SW480 (cell line): ENCODE measurements around the gene SLC2A5.
"Not testable (repeated sequence)": the region's sequence is repeated elsewhere in the genome, so short reads cannot be mapped to it uniquely, and the experiment has no call there.

Source experiments
- DNase-seq: peaks from one replicate; pipeline ENCODE4 v3.0.0-alpha.2; 2016; ENCODE audit warnings: low spot score

The SLC2A5 gene, protein sequence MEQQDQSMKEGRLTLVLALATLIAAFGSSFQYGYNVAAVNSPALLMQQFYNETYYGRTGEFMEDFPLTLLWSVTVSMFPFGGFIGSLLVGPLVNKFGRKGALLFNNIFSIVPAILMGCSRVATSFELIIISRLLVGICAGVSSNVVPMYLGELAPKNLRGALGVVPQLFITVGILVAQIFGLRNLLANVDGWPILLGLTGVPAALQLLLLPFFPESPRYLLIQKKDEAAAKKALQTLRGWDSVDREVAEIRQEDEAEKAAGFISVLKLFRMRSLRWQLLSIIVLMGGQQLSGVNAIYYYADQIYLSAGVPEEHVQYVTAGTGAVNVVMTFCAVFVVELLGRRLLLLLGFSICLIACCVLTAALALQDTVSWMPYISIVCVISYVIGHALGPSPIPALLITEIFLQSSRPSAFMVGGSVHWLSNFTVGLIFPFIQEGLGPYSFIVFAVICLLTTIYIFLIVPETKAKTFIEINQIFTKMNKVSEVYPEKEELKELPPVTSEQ

GRCh38 chr1:9069326-9070100 is at the start of gene SLC2A5:
Gene SLC2A5, minus strand, starts transcription at chr1:9069635. Its CDS starts 99 bp downstream, at chr1:9069536.
- no peak for DNase-seq

- no peak for DNase-seq
Observed at GRCh38 chr1:9118186-9118585, 48.8 kb upstream of the SLC2A5 start.

- no peak for DNase-seq
Observed at GRCh38 chr1:9115351-9116205, 46.1 kb upstream of the SLC2A5 start.

DNA sequence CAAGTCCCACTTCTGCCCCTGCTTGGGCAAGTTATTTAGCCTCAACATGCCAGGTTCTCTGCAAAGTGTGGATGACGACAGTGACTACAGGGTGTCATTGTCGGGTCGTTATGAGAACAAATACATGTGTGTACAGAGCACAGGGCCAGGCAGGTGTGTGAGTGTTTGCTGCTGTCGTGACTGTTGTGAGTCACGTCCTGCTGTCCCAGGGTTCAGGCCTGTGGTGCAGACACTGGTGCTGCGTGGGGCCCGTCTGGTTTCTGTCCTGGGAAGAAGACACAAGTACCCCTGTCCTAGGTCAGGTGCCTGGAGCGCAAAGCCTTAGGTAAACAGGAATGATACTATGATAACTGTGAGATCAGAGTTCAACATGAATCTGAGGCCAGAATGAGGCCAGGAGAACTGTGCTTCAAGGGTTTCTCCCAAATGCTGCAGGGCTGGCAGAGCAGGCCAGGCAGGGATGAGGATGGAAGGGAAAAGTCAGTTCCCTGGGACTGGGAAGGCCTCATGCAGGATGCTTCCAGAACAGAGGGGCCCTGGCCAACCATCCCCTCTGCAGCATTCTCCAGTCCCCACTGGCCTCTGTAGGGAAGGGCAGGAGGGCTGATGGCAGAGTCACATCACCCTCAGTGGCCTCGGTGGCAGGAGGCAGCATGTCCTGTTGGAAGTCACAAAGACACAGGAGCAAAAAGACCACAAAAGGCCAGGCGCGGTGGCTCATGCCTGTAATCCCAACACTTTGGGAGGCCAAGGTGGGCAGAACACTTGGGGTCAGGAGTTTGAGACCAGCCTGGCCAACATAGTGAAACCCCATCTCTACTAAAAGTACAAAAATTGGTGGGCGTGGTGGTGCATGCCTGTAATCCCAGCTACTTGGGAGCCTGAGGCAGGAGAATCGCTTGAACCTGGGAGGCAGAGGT is 43.8 kb upstream of the SLC2A5 start:
- peak; percentile 61 for DNase-seq

DNA sequence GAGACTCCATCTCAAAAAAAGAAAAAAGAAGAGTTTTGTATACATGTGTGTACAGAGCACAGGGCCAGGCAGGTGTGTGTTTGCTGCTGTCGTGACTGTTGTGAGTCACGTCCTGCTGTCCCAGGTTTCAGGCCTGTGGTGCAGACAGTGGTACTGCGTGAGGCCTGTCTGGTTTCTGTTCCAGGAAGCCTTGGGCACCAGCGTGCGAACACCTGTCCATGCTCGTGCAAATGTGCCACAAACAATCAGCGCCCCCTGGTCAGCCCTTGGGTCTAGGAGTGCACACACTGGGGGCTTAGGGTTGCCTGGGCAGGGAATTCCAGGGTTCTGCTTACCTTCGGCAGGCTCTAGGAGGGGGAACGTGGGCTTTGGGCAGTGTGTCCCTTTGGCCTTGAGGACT is 42.5 kb upstream of the SLC2A5 start:
- DNase-seq = no peak

GRCh38 chr1:9111357-9111691 is 41.9 kb upstream of the SLC2A5 start:
- no peak for DNase-seq

DNA sequence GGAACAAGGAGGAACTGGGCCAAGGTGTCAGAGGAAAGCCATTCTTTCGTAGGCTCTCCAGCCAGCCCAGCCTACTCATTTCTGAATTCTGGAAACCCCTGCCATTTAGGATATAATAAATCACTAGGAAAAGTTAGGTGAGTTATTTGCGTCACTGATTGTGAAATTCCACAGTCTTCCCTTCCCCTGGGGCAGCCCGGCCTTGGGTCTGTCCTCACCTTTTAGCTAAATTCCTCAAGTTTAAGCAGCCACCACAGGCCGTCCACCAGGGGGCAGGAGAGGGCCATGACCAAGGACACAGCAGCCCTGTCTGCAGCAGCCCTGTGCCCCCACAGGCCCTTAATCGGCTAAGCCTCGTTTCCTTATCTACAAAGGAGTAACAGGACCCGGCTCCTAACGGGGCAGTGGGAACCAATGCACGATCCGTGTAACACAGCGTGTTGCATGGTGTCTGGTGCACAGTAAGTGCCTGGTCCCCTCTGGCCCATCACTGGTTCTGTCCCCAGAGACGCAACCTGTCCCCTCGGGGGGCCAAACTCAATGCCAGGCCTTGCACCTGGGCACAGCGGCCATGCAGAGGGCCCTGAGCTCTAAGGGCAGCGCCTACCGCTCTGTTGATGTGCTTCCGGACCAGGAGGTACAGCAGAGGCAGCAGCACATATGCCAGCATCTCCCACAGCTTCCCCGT is 41.4 kb upstream of the SLC2A5 start:
- DNase-seq = peak; percentile 75

- no peak for DNase-seq
Observed at GRCh38 chr1:9108056-9108665, 38.7 kb upstream of the SLC2A5 start.

- no peak for DNase-seq
Observed at GRCh38 chr1:9107136-9107535, 37.7 kb upstream of the SLC2A5 start.

GRCh38 chr1:9106286-9106685 is 36.9 kb upstream of the SLC2A5 start:
- DNase-seq = no peak

GRCh38 chr1:9105336-9105867 is 36.0 kb upstream of the SLC2A5 start:
- no peak for DNase-seq

GRCh38 chr1:9101510-9102146 is 32.2 kb upstream of the SLC2A5 start:
- peak; percentile 69 for DNase-seq

GRCh38 chr1:9100471-9101043 is 31.1 kb upstream of the SLC2A5 start:
- no peak for DNase-seq

GRCh38 chr1:9099555-9099954 is 30.1 kb upstream of the SLC2A5 start:
- DNase-seq = no peak

GRCh38 chr1:9097947-9098705 is 28.7 kb upstream of the SLC2A5 start:
- DNase-seq = no peak

DNA sequence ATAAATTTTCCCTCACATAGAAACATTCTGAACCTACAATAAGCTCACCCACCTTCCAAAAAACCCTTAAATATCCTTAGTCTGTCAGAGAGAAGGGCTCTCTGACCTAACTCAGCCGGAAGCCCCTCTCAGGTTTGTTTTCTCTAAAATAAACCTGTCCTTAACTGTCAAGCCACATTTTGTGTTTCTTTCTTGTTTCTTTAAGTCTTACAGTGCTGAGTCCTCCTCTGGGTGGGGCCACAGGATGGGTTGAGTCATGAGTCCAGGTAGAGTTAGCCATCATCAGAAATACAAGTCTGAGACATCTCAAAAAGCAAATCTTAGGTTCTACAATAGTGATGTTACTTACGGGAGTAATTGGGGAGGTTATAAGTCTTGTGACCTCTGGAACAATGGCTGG is 26.4 kb upstream of the SLC2A5 start:
- no peak for DNase-seq

GRCh38 chr1:9093996-9094595 is 24.7 kb upstream of the SLC2A5 start:
- not testable (repeated sequence) for DNase-seq

DNA sequence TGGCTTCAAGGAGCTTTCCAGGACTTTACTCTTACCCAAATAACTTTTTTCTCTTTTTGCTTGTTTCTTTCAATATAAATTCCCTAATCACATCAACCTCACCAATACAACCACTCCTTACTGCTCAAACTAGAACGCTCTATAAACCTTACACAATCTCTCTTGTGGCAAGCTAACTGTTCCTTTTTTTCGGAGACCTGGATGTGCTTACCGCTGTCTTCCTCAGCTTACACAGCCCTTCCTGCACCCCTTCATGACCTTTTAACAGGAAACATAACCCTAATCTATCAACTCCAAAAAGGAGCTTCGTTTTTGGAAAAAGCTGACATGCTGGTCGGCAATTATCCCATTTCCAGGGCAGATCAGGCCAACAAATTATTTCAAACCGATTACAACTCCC is 24.1 kb upstream of the SLC2A5 start:
- DNase-seq = no peak
